Cardiac muscle cell (in vitro differentiated cells and primary cell): Measurements from ENCODE around the gene SLC7A4. TPM values are rescaled to one million over a fixed set of nuclear protein-coding genes. Genes with fewer than 3 reads are reported as not detected.

Experiments
- DNase-seq, 2 donors: peaks; one replicate each; pipeline versions ENCODE4 v3.0.0 to v3.0.0-alpha.2; 2010 to 2017; ENCODE audit warnings: low read depth in 1 of 2, low spot score in 1 of 2
- H3K27ac ChIP-seq: fragments of 200-600 bp; sonication (generic); 2 replicates; pipeline ENCODE4 v1.5.1; 2016
- H3K27me3 ChIP-seq: fragments of 200-600 bp; sonication (generic); 2 replicates; pipeline ENCODE4 v1.6.0; 2016; ENCODE audit warnings: control low read depth
- H3K36me3 ChIP-seq: fragments of 200-600 bp; sonication (generic); 2 replicates; pipeline ENCODE4 v1.5.1; 2016; ENCODE audit warnings: control low read depth
- H3K4me1 ChIP-seq: fragments of 200-600 bp; sonication (generic); 2 replicates; pipeline ENCODE4 v1.8.1; 2017; ENCODE audit warnings: low read depth, mild to moderate bottlenecking, mixed run types
- H3K4me3 ChIP-seq: fragments of 200-600 bp; sonication (generic); 2 replicates; pipeline ENCODE4 v1.5.1; 2016; ENCODE audit warnings: mild to moderate bottlenecking
- H3K9me3 ChIP-seq: fragments of 200-600 bp; sonication (generic); 2 replicates; pipeline ENCODE4 v1.5.1; 2017; ENCODE audit warnings: low read depth, mild to moderate bottlenecking, control low read depth
- CTCF ChIP-seq: IDR thresholded peaks from 2 replicates; pipeline ENCODE4 v1.5.1; 2012; ENCODE audit warnings: low read depth, mild to moderate bottlenecking, low read length
- polyA plus RNA-seq: library from polyadenylated mRNA; unstranded; fragments of >200 nt; fragmentation: Nextera tagmentation; extraction: Ambion mirVana; gene quantifications from 2 replicates; pipeline ENCODE4 v1.2.1, GENCODE V29; 2016
- total RNA-seq: library from RNA; depleted of rRNA; stranded (reverse); fragments of >200 nt; gene quantifications from 2 replicates; pipeline ENCODE4 v1.2.3, GENCODE V29; 2016

SLC7A4 gene
- total and polyA plus RNA-seq, 2 experiments from 2014 or later: 1.8 to 4.4 TPM

- DNase-seq: no peak
- H3K4me1 ChIP-seq: peaks cover 2% of the 10 kb centered on the region
- no peaks in the 10 kb centered on the region for H3K27me3 ChIP-seq
- peaks cover 5% of the 10 kb centered on the region for H3K36me3 ChIP-seq
- H3K4me3 ChIP-seq: no peak overlapping the region
- TF ChIP-seq CTCF: no peak
- no peak overlapping the region for H3K27ac ChIP-seq
- no peaks in the 10 kb centered on the region for H3K9me3 ChIP-seq
These were observed 46.0 kb downstream of the SLC7A4 start for GRCh38 chr22:20986365-20986764.

DNA sequence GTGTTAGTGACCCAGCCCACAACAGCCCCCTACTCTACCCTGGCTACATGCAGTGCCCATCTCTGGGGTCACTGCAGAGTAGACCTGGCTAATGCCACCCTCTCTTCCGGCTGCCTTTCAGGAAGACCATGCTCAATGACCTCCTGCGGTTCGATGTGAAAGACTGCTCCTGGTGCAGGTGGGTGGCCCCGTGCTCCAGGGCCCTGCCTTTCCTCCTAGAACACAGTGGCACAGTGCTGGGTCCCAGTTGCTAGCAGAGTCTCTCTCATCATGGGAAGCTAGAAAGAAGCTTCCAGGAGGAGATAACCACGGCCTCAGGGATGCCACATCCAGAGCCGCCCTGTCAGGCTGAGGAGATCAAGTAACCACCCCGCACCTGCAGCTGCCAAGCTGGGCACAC, 46.6 kb downstream of the SLC7A4 start:
- TF ChIP-seq CTCF: no peak
- no peak for DNase-seq
- peaks cover 5% of the 10 kb centered on the region for H3K36me3 ChIP-seq
- H3K4me1 ChIP-seq: peaks cover 4% of the 10 kb centered on the region
- no peaks in the 10 kb centered on the region for H3K27me3 ChIP-seq
- no peak overlapping the region for H3K4me3 ChIP-seq
- H3K27ac ChIP-seq: no peak overlapping the region
- H3K9me3 ChIP-seq: no peaks in the 10 kb centered on the region

- no peak for DNase-seq
- no peak for TF ChIP-seq CTCF
- peaks cover 5% of the 10 kb centered on the region for H3K36me3 ChIP-seq
- no peaks in the 10 kb centered on the region for H3K9me3 ChIP-seq
- H3K27ac ChIP-seq: no peak overlapping the region
- H3K4me3 ChIP-seq: peak overlapping the region; percentile 64
- H3K27me3 ChIP-seq: no peaks in the 10 kb centered on the region
- peaks cover 4% of the 10 kb centered on the region for H3K4me1 ChIP-seq
These were observed 49.1 kb downstream of the SLC7A4 start for GRCh38 chr22:20983081-20983771.

DNA sequence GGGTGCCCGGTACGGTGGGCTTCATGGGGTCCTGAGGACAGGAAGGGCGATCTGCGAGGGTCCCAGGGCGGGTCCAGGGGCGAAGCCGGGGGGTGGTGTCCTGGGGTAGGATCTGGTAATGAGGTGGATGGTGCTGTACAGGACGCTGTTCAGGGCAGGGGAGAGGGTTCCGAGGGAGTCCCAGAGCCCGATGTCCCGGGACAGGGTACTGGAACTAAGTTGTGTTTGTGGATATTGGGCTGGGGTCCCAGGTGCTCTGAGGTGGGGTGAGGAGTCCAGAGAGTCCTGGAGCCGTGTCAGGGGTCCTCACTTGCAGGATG, 49.8 kb downstream of the SLC7A4 start:
- H3K27me3 ChIP-seq: no peaks in the 10 kb centered on the region
- no peak for TF ChIP-seq CTCF
- H3K36me3 ChIP-seq: peaks cover 2% of the 10 kb centered on the region
- DNase-seq: no peak
- peak overlapping the region; percentile 64 for H3K4me3 ChIP-seq
- H3K9me3 ChIP-seq: no peaks in the 10 kb centered on the region
- peaks cover 4% of the 10 kb centered on the region for H3K4me1 ChIP-seq
- no peak overlapping the region for H3K27ac ChIP-seq

- peak within 1 kb of the TSS; percentile 64 for H3K4me3 ChIP-seq
- no peaks in the 10 kb centered on the region for H3K27me3 ChIP-seq
- TF ChIP-seq CTCF: peak; percentile 71
- no peaks in the 10 kb centered on the region for H3K36me3 ChIP-seq
- peaks cover 4% of the 10 kb centered on the region for H3K4me1 ChIP-seq
- peak within 1 kb of the TSS; percentile 83 for H3K27ac ChIP-seq
- H3K9me3 ChIP-seq: no peaks in the 10 kb centered on the region
- DNase-seq: peak; percentile 87
These were observed 50.4 kb downstream of the SLC7A4 start, which contains the start of gene LZTR1 for GRCh38 chr22:20981787-20982562. Gene LZTR1, plus strand, starts transcription at chr22:20982297. Its CDS starts 75 bp downstream, at chr22:20982372.
